ENCODE measurements around the gene PRR5L. TPM values are rescaled to one million over a fixed set of nuclear protein-coding genes. Genes with fewer than 3 reads are reported as not detected.

Gene PRR5L
- polyA plus RNA-seq, 1 of the 3 experiments (the other 2 are of a cell fraction), result 0.46 TPM

DNA sequence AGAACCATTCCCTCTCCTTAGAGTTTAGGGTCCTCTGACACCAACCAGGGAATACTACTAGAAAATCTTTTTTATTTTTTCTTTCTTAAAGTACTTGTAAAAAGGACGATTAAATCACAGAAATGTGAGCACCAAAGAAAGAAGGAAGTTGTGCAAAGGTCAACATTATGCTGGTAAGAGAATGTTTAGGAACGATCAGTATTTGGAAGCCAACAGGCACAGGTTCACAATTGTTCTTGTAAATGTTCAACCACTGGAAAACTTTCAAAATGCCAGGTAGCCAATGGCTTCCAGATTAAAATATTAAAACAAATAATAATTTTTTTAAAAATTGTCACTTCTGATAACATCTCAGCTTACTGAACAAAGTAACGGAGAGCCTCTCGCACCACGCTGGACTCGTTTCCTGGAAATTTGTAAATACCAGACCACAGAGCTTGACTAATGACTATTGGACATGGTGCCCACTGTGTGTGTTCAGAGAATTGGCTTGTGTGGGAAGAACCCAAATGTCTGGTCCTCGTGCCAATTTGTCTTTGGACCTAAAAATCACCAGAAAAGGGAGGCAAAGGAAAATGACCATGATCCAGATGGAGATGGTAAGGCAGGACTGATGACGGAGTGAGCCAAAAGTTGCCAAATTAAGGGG lies 27.6 kb upstream of the PRR5L start:
- WGBS (ENCODE audit: low lambda C conversion rate), result 69% methylated on average over 8 of the region's 8 CpGs
- no peak for DNase-seq
- TF ChIP-seq CHD2 (IDR thresholded peaks at IDR 0.05; ENCODE audit: low read length, partially characterized antibody) (no peak), TAF1 (IDR thresholded peaks at IDR 0.05; ENCODE audit: borderline replicate concordance, low read depth, low read length) (no peak), ELF1 (IDR thresholded peaks at IDR 0.05) (no peak), FOXJ3 (CRISPR knock-in tag; IDR thresholded peaks at IDR 0.05) (no peak), JUND (IDR thresholded peaks at IDR 0.05) (no peak), SIN3A (IDR thresholded peaks at IDR 0.05; ENCODE audit: borderline replicate concordance, low read depth, low read length) (no peak), RCOR1 (IDR thresholded peaks at IDR 0.05; ENCODE audit: low read length) (no peak), MEF2A (IDR thresholded peaks at IDR 0.05; ENCODE audit: borderline replicate concordance, low read depth) (no peak), EP300 (IDR thresholded peaks at IDR 0.05; ENCODE audit: borderline replicate concordance in 1 of 2, low read depth in 1 of 2, low read length in 1 of 2) (no peak), YY1 (IDR thresholded peaks at IDR 0.05; ENCODE audit: low read depth) (no peak), POLR2AphosphoS5 (IDR thresholded peaks at IDR 0.05; ENCODE audit: low read depth, low read length) (no peak), NFIC (IDR thresholded peaks at IDR 0.05; ENCODE audit: borderline replicate concordance) (no peak), MXI1 (IDR thresholded peaks at IDR 0.05; ENCODE audit: low read depth, low read length) (no peak)
- TF ChIP-seq, protein P1, sequence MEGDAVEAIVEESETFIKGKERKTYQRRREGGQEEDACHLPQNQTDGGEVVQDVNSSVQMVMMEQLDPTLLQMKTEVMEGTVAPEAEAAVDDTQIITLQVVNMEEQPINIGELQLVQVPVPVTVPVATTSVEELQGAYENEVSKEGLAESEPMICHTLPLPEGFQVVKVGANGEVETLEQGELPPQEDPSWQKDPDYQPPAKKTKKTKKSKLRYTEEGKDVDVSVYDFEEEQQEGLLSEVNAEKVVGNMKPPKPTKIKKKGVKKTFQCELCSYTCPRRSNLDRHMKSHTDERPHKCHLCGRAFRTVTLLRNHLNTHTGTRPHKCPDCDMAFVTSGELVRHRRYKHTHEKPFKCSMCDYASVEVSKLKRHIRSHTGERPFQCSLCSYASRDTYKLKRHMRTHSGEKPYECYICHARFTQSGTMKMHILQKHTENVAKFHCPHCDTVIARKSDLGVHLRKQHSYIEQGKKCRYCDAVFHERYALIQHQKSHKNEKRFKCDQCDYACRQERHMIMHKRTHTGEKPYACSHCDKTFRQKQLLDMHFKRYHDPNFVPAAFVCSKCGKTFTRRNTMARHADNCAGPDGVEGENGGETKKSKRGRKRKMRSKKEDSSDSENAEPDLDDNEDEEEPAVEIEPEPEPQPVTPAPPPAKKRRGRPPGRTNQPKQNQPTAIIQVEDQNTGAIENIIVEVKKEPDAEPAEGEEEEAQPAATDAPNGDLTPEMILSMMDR (IDR thresholded peaks at IDR 0.05), result no peak
- TF ChIP-seq, protein P2, sequence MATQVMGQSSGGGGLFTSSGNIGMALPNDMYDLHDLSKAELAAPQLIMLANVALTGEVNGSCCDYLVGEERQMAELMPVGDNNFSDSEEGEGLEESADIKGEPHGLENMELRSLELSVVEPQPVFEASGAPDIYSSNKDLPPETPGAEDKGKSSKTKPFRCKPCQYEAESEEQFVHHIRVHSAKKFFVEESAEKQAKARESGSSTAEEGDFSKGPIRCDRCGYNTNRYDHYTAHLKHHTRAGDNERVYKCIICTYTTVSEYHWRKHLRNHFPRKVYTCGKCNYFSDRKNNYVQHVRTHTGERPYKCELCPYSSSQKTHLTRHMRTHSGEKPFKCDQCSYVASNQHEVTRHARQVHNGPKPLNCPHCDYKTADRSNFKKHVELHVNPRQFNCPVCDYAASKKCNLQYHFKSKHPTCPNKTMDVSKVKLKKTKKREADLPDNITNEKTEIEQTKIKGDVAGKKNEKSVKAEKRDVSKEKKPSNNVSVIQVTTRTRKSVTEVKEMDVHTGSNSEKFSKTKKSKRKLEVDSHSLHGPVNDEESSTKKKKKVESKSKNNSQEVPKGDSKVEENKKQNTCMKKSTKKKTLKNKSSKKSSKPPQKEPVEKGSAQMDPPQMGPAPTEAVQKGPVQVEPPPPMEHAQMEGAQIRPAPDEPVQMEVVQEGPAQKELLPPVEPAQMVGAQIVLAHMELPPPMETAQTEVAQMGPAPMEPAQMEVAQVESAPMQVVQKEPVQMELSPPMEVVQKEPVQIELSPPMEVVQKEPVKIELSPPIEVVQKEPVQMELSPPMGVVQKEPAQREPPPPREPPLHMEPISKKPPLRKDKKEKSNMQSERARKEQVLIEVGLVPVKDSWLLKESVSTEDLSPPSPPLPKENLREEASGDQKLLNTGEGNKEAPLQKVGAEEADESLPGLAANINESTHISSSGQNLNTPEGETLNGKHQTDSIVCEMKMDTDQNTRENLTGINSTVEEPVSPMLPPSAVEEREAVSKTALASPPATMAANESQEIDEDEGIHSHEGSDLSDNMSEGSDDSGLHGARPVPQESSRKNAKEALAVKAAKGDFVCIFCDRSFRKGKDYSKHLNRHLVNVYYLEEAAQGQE (IDR thresholded peaks at IDR 0.05; ENCODE audit: low read depth, low read length), result no peak
- TF ChIP-seq, protein P3, sequence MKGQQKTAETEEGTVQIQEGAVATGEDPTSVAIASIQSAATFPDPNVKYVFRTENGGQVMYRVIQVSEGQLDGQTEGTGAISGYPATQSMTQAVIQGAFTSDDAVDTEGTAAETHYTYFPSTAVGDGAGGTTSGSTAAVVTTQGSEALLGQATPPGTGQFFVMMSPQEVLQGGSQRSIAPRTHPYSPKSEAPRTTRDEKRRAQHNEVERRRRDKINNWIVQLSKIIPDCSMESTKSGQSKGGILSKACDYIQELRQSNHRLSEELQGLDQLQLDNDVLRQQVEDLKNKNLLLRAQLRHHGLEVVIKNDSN (IDR thresholded peaks at IDR 0.05; ENCODE audit: borderline replicate concordance, low read depth), result no peak
- ChIA-PET POLR2A (no interaction called here), CTCF (interaction anchor here (1.1 to 8.1 kb wide), 9 partner anchors 10 to 653 kb away, joined by 4 to 88 read pairs (median 14); partner anchors contain the start of gene FJX1)
- no peak overlapping the region for H3K4me3 ChIP-seq (ENCODE audit: low read depth in 2 of 2, low read length in 1 of 2)
- no peaks in the 10 kb centered on the region for H3F3A ChIP-seq (replicated peaks; ENCODE audit: insufficient read depth)
- H3K27me3 ChIP-seq (ENCODE audit: insufficient read depth), result no peaks in the 10 kb centered on the region
- H3K4me2 ChIP-seq, result no peak overlapping the region
- H2AFZ ChIP-seq (ENCODE audit: low read depth), result no peak overlapping the region
- H3K9me2 ChIP-seq, result no peaks in the 10 kb centered on the region
- no peak overlapping the region for H3K27ac ChIP-seq (ENCODE audit: low read depth in 2 of 2, low read length in 1 of 2)
- no peaks in the 10 kb centered on the region for H3K9me3 ChIP-seq
- H3K9ac ChIP-seq, result no peak overlapping the region
- H3K4me1 ChIP-seq (ENCODE audit: control insufficient read depth in 1 of 2, insufficient read depth in 2 of 2, low read depth in 1 of 2, low read length in 1 of 2), result peaks cover 0 to 6% of the 10 kb centered on the region in 2 experiments; a peak in 1 of 4 replicates
- H4K20me1 ChIP-seq (ENCODE audit: insufficient read depth), result no peaks in the 10 kb centered on the region
- peaks cover 18 to 20% of the 10 kb centered on the region in 2 experiments for H3K36me3 ChIP-seq (replicated peaks in 1 of 2; ENCODE audit: control insufficient read depth in 1 of 2, insufficient read depth in 2 of 2, low read length in 1 of 2)
- no peaks in the 10 kb centered on the region for H3K79me2 ChIP-seq (ENCODE audit: insufficient read depth)

Measured in SK-N-SH (cell line).